HEK293 (cell line): ENCODE measurements around the gene ADAMTS17.

Experiments
- CTCF ChIA-PET: fragments of 350-600 bp; formaldehyde crosslinking; extraction: SDS; loops from one replicate; lab custom pipeline; 2021; ENCODE audit warnings: antibody characterized with exemption; lab: Yijun Ruan, JAX
- POLR2A ChIA-PET: fragments of 300-600 bp; formaldehyde crosslinking; extraction: SDS; loops from one replicate; lab custom pipeline; 2020; ENCODE audit warnings: antibody characterized with exemption, inconsistent platforms; lab: Yijun Ruan, JAX
- H3K27ac ChIP-seq: fragments of 200-500 bp; sonication (Bioruptor generic); 2 replicates; pipeline ENCODE4 v1.5.1; 2014; ENCODE audit warnings: low read depth, low read length, control low read depth, inconsistent platforms; ENCODE audit errors: extremely low read depth
- H3K36me3 ChIP-seq, 2 experiments: fragments of 200-500 bp in 1 of 2; sonication (Bioruptor generic) in 1 of 2; 1 replicate in 1 of 2; 2 replicates in 1 of 2; pipeline ENCODE4 v1.5.1; 2014 to 2017; ENCODE audit warnings: inconsistent platforms in 2 of 2, low read length in 2 of 2; ENCODE audit not compliant: control insufficient read depth in 2 of 2, insufficient read depth in 1 of 2
- H3K4me1 ChIP-seq: fragments of 200-500 bp; sonication (Bioruptor generic); 2 replicates; pipeline ENCODE4 v1.5.1; 2014; ENCODE audit warnings: mild to moderate bottlenecking, low read length, inconsistent platforms; ENCODE audit not compliant: control insufficient read depth, insufficient read depth
- H3K4me3 ChIP-seq: 2 replicates; pipeline ENCODE4 v1.5.1; 2011; ENCODE audit warnings: low read depth, mild to moderate bottlenecking, control low read depth, low read length, moderate library complexity
- H3K9me3 ChIP-seq: fragments of 200-500 bp; sonication (Bioruptor generic); 2 replicates; pipeline ENCODE4 v1.5.1; 2014; ENCODE audit warnings: low read depth, low read length, inconsistent platforms; ENCODE audit not compliant: control insufficient read depth, insufficient read depth
- EGR2 ChIP-seq: fragments of 450-650 bp; formaldehyde crosslinking; IDR thresholded peaks from 2 replicates; pipeline ENCODE4 v1.5.1; 2016; ENCODE audit warnings: low read depth, missing biosample characterization, missing genetic modification characterization
- GLI4 ChIP-seq: fragments of 450-650 bp; formaldehyde crosslinking; IDR thresholded peaks from 2 replicates; pipeline ENCODE4 v1.5.1; 2016; ENCODE audit warnings: missing biosample characterization, missing genetic modification characterization
- GLIS1 ChIP-seq: fragments of 450-650 bp; formaldehyde crosslinking; IDR thresholded peaks from 2 replicates; pipeline ENCODE4 v1.5.1; 2016; ENCODE audit warnings: missing biosample characterization, missing genetic modification characterization
- KLF10 ChIP-seq: fragments of 450-650 bp; IDR thresholded peaks from 2 replicates; pipeline ENCODE4 v1.5.1; 2018; ENCODE audit warnings: missing biosample characterization, mild to moderate bottlenecking, missing genetic modification characterization
- SP7 ChIP-seq: fragments of 450-650 bp; formaldehyde crosslinking; IDR thresholded peaks from 2 replicates; pipeline ENCODE4 v1.5.1; 2016; ENCODE audit warnings: missing biosample characterization, missing genetic modification characterization
- ZBTB1 ChIP-seq: fragments of 450-650 bp; formaldehyde crosslinking; IDR thresholded peaks from 2 replicates; pipeline ENCODE4 v1.5.1; 2016; ENCODE audit warnings: missing biosample characterization, missing genetic modification characterization
- ZFP37 ChIP-seq: fragments of 450-650 bp; formaldehyde crosslinking; IDR thresholded peaks from 2 replicates; pipeline ENCODE4 v1.5.1; 2016; ENCODE audit warnings: missing biosample characterization, missing genetic modification characterization
- ZNF202 ChIP-seq: fragments of 450-650 bp; formaldehyde crosslinking; IDR thresholded peaks from 2 replicates; pipeline ENCODE4 v1.5.1; 2016; ENCODE audit warnings: missing biosample characterization, missing genetic modification characterization, borderline replicate concordance
- ZNF350 ChIP-seq: fragments of 450-650 bp; formaldehyde crosslinking; IDR thresholded peaks from 2 replicates; pipeline ENCODE4 v1.5.0; 2017; ENCODE audit warnings: missing biosample characterization, mild to moderate bottlenecking, missing genetic modification characterization
- ZNF404 ChIP-seq: fragments of 450-650 bp; formaldehyde crosslinking; IDR thresholded peaks from 2 replicates; pipeline ENCODE4 v1.5.1; 2017; ENCODE audit warnings: missing biosample characterization, missing genetic modification characterization
- ZNF501 ChIP-seq: fragments of 450-650 bp; formaldehyde crosslinking; IDR thresholded peaks from 2 replicates; pipeline ENCODE4 v1.5.1; 2016; ENCODE audit warnings: missing biosample characterization, missing genetic modification characterization
- ZNF529 ChIP-seq: fragments of 450-650 bp; formaldehyde crosslinking; IDR thresholded peaks from 2 replicates; pipeline ENCODE4 v1.5.1; 2017; ENCODE audit warnings: missing genetic modification characterization, missing biosample characterization; ENCODE audit not compliant: insufficient replicate concordance
- ZNF610 ChIP-seq: fragments of 450-650 bp; formaldehyde crosslinking; IDR thresholded peaks from 2 replicates; pipeline ENCODE4 v1.5.1; 2016; ENCODE audit warnings: missing biosample characterization, missing genetic modification characterization, borderline replicate concordance
- ZNF664 ChIP-seq: fragments of 450-650 bp; formaldehyde crosslinking; IDR thresholded peaks from 2 replicates; pipeline ENCODE4 v1.5.1; 2016; ENCODE audit warnings: missing biosample characterization, missing genetic modification characterization
- ZNF76 ChIP-seq: fragments of 450-650 bp; formaldehyde crosslinking; IDR thresholded peaks from 2 replicates; pipeline ENCODE4; 2016; ENCODE audit warnings: low read depth, missing biosample characterization, missing genetic modification characterization, borderline replicate concordance
- ZNF791 ChIP-seq: fragments of 450-650 bp; formaldehyde crosslinking; IDR thresholded peaks from 2 replicates; pipeline ENCODE4 v1.5.1; 2016; ENCODE audit warnings: missing biosample characterization, missing genetic modification characterization
- ZNF837 ChIP-seq: fragments of 450-650 bp; formaldehyde crosslinking; IDR thresholded peaks from 2 replicates; pipeline ENCODE4 v1.5.1; 2016; ENCODE audit warnings: missing biosample characterization, missing genetic modification characterization
- ZSCAN23 ChIP-seq: fragments of 450-650 bp; formaldehyde crosslinking; IDR thresholded peaks from 2 replicates; pipeline ENCODE4 v1.5.1; 2016; ENCODE audit warnings: missing biosample characterization, missing genetic modification characterization
- TF ChIP-seq, protein P1 (sequence below): fragments of 450-650 bp; formaldehyde crosslinking; IDR thresholded peaks from 2 replicates; pipeline ENCODE4 v1.5.1; 2016; ENCODE audit warnings: missing biosample characterization, missing genetic modification characterization
- TF ChIP-seq, protein P2 (sequence below): fragments of 450-650 bp; formaldehyde crosslinking; IDR thresholded peaks from 2 replicates; pipeline ENCODE4 v1.5.1; 2016; ENCODE audit warnings: missing biosample characterization, missing genetic modification characterization, borderline replicate concordance
- TF ChIP-seq, protein P3 (sequence below): fragments of 450-650 bp; formaldehyde crosslinking; IDR thresholded peaks from 2 replicates; pipeline ENCODE4 v1.5.1; 2016; ENCODE audit warnings: missing biosample characterization, missing genetic modification characterization
- TF ChIP-seq, protein P4 (sequence below): fragments of 450-650 bp; formaldehyde crosslinking; IDR thresholded peaks from 2 replicates; pipeline ENCODE4 v1.5.1; 2016; ENCODE audit warnings: missing biosample characterization, missing genetic modification characterization

Gene ADAMTS17

DNA sequence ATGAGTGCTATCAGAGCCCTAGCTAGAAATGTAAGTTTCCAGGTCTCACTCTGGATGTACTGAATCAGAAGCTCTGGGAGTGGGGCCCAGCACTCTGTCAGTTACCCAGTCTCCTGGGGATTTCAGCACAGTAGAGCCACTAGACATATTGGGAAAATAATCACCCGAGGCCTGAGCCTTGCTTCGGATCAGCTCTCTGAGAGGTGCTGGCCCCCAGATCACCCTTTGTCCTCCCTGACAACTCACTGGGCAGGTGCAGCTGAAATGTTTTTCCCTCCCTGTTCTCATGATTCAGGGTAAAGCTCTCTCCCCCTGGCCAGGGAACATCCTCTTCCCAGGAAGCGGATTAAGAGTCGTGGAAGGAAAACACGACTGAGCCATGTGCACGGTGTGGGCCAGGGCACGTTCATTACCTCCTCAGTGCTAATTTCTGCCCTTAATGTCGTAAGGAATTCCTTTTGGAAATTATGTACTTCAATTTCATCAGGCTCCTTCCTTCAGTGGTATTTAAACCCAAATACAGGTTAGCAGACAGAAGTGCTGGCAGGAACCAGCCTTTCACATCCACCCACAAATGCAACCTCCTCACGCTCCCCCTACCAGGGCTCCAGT lies 311.8 kb downstream of the ADAMTS17 start (continued):
- no peak for TF ChIP-seq EGR2
- TF ChIP-seq, protein P1, sequence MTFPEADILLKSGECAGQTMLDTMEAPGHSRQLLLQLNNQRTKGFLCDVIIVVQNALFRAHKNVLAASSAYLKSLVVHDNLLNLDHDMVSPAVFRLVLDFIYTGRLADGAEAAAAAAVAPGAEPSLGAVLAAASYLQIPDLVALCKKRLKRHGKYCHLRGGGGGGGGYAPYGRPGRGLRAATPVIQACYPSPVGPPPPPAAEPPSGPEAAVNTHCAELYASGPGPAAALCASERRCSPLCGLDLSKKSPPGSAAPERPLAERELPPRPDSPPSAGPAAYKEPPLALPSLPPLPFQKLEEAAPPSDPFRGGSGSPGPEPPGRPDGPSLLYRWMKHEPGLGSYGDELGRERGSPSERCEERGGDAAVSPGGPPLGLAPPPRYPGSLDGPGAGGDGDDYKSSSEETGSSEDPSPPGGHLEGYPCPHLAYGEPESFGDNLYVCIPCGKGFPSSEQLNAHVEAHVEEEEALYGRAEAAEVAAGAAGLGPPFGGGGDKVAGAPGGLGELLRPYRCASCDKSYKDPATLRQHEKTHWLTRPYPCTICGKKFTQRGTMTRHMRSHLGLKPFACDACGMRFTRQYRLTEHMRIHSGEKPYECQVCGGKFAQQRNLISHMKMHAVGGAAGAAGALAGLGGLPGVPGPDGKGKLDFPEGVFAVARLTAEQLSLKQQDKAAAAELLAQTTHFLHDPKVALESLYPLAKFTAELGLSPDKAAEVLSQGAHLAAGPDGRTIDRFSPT (tag by site-specific recombination), result no peak

DNA sequence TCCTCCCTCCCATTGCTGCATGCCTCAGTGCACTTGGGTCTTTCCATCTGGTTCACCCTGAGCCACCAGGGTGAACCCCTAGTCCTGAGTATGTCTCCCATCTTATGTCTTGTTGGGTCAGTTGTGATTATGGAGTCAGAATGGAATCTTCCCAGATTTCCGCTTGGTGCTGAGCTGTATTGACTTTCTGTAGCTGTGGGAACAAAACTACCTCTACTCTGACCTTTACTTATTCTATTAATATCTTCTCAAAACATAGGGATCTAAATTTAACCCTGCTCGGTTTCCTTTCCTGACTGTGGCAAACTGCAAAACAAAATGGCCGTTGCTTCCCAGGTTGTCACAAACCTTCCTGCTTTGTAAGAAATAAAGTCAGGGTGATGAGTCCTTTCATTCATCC lies 312.7 kb downstream of the ADAMTS17 start:
- ChIA-PET CTCF (no interaction called here), POLR2A (no interaction called here)
- Histone ChIP-seq H3K4me1 (no peaks in the 10 kb centered on the region), H3K4me3 (no peak overlapping the region), H3K36me3 (no peaks in the 10 kb centered on the region), H3K27ac (no peak overlapping the region), H3K9me3 (no peaks in the 10 kb centered on the region)
- no peak for TF ChIP-seq ZNF202 (tag by site-specific recombination)
- TF ChIP-seq, protein P2, sequence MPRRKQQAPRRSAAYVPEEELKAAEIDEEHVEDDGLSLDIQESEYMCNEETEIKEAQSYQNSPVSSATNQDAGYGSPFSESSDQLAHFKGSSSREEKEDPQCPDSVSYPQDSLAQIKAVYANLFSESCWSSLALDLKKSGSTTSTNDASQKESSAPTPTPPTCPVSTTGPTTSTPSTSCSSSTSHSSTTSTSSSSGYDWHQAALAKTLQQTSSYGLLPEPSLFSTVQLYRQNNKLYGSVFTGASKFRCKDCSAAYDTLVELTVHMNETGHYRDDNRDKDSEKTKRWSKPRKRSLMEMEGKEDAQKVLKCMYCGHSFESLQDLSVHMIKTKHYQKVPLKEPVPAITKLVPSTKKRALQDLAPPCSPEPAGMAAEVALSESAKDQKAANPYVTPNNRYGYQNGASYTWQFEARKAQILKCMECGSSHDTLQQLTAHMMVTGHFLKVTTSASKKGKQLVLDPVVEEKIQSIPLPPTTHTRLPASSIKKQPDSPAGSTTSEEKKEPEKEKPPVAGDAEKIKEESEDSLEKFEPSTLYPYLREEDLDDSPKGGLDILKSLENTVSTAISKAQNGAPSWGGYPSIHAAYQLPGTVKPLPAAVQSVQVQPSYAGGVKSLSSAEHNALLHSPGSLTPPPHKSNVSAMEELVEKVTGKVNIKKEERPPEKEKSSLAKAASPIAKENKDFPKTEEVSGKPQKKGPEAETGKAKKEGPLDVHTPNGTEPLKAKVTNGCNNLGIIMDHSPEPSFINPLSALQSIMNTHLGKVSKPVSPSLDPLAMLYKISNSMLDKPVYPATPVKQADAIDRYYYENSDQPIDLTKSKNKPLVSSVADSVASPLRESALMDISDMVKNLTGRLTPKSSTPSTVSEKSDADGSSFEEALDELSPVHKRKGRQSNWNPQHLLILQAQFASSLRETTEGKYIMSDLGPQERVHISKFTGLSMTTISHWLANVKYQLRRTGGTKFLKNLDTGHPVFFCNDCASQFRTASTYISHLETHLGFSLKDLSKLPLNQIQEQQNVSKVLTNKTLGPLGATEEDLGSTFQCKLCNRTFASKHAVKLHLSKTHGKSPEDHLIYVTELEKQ (tag by site-specific recombination), result no peak
- no peak for TF ChIP-seq ZNF501
- no peak for TF ChIP-seq ZSCAN23 (tag by site-specific recombination)
- TF ChIP-seq ZNF76 (tag by site-specific recombination), result no peak
- TF ChIP-seq ZNF664, result no peak
- no peak for TF ChIP-seq ZBTB1 (tag by site-specific recombination)
- TF ChIP-seq ZNF610, result no peak

DNA sequence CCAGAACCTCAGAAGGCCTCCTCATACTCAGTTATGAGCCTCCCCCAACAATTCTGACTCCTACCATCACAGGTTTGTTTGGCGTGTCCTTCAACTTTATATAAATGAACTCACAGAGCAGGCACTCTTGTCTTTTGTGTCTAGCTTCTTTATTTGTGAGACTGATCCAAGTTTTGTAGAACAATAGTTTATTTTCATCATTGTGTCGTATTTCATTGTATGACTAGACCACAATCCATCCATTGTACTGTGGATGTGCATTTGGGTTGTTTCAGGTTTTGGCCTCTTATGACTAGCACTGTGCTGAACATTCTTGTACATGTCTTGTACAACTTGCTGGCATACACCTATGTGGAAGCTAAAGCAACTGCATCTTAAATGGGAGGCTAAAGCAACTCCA lies 315.7 kb downstream of the ADAMTS17 start:
- POLR2A ChIA-PET, result no interaction called here
- CTCF ChIA-PET, result interaction anchor here (0.8 kb wide), 1 partner anchor 11 kb away, joined by 3 read pairs; no protein-coding TSS in a partner anchor
- Histone ChIP-seq H3K27ac (no peak overlapping the region), H3K9me3 (no peaks in the 10 kb centered on the region), H3K4me1 (no peaks in the 10 kb centered on the region), H3K4me3 (no peak overlapping the region), H3K36me3 (no peaks in the 10 kb centered on the region)
- TF ChIP-seq ZNF350 (tag by site-specific recombination), result no peak

DNA sequence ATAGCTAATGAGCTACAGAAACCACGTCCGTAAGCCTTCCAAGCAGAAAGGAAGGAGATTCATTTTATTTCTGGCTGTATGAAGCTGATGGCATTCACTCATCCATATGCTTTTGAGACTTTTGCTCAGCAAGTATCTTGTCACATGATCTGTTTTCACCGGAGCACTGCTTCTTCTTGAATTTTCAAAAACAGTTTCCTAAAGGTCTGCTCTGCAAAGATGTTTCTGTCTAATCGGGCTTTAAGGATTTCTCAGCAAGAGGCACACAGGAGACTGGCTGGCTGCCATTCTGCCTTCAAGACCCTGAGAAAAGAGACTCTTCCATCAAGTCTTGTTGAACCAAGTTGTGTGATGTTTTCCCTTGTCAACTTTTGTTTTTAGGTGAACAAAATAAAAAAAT lies 319.0 kb downstream of the ADAMTS17 start:
- Histone ChIP-seq H3K4me1 (no peaks in the 10 kb centered on the region), H3K36me3 (no peaks in the 10 kb centered on the region), H3K9me3 (no peaks in the 10 kb centered on the region), H3K4me3 (no peak overlapping the region)
- TF ChIP-seq ZNF837 (tag by site-specific recombination) (no peak), SP7 (tag by site-specific recombination) (no peak), GLI4 (tag by site-specific recombination) (no peak), ZNF529 (no peak), ZNF404 (tag by site-specific recombination) (no peak), KLF10 (no peak), ZFP37 (tag by site-specific recombination) (no peak), GLIS1 (tag by site-specific recombination) (no peak), ZNF791 (tag by site-specific recombination) (no peak)
- TF ChIP-seq, protein P3, sequence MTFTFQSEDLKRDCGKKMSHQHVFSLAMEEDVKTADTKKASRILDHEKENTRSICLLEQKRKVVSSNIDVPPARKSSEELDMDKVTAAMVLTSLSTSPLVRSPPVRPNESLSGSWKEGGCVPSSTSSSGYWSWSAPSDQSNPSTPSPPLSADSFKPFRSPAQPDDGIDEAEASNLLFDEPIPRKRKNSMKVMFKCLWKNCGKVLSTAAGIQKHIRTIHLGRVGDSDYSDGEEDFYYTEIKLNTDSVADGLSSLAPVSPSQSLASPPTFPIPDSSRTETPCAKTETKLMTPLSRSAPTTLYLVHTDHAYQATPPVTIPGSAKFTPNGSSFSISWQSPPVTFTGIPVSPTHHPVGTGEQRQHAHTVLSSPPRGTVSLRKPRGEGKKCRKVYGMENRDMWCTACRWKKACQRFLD (tag by site-specific recombination), result no peak
- TF ChIP-seq, protein P4, sequence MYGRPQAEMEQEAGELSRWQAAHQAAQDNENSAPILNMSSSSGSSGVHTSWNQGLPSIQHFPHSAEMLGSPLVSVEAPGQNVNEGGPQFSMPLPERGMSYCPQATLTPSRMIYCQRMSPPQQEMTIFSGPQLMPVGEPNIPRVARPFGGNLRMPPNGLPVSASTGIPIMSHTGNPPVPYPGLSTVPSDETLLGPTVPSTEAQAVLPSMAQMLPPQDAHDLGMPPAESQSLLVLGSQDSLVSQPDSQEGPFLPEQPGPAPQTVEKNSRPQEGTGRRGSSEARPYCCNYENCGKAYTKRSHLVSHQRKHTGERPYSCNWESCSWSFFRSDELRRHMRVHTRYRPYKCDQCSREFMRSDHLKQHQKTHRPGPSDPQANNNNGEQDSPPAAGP (tag by site-specific recombination), result no peak
- TF ChIP-seq, all 188 proteins: peak for 0
- POLR2A ChIA-PET, result no interaction called here
- CTCF ChIA-PET, result no interaction called here
- no peak overlapping the region for H3K27ac ChIP-seq
